Transverse colon (tissue), 4 donors: ENCODE data around the gene LEF1.

Experiments used
- CTCF ChIP-seq, 5 experiments: fragments of 200-600 bp in 3 of 5; fragments of 450-650 bp in 2 of 5; sonication (generic) in 3 of 5; IDR thresholded peaks; 1 replicate in 2 of 5; 2 replicates in 3 of 5; pipeline ENCODE4 v1.5.1; 2016 to 2017; ENCODE audit warnings: antibody characterized with exemption in 5 of 5, inconsistent platforms in 3 of 5, mild to moderate bottlenecking in 2 of 5, moderate library complexity in 1 of 5
- POLR2A ChIP-seq: fragments of 450-650 bp; IDR thresholded peaks from one replicate; pipeline ENCODE4 v1.6.1; 2016; ENCODE audit warnings: antibody characterized with exemption, mild to moderate bottlenecking, moderate library complexity
- POLR2AphosphoS5 ChIP-seq, 3 donors: sonication (generic); formaldehyde crosslinking; IDR thresholded peaks; one replicate each; pipeline ENCODE4 v1.6.1; 2016; ENCODE audit warnings: antibody characterized with exemption in 3 of 3

DNA sequence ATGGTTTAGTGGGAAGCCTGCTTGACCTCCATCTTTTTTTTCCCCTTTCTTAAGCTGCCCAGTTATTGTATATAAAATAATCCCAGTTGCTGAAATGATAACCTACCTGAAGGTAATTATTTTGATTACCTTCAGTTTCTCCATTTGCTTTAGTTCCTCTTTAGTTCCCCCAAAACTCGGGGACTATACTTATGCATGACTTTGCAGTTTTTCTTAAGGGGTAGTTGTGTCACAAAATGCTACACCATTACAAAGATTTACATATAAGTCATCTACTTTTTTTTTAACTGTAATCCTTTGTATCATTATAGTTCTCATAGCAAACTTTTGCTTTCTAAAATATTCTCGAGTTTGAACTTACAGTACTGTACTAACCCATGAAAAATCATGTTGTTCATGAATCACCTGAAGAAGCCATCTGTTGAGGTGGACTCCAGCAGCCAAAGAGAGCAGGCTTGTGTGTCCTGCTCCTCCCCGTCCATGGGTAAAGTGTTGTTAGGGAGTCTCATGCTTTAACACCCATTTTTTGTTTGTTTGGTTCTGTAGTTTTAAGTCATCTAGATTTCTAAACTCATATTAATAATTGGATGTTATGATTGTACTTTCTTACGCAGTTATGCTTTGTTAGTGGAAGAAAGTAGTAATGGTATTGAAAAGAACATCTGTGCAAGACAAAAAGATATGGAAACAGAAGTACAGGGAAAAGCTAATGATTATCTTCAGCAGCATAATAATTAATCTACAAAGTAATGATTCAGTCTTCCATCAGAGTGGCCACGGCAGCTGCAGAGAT, 144.5 kb downstream of the LEF1 start:
- TF ChIP-seq CTCF (IDR thresholded peaks at IDR 0.05), result no peak
- TF ChIP-seq POLR2AphosphoS5 (IDR thresholded peaks at IDR 0.05), result no peak
- TF ChIP-seq POLR2A, result no peak
